HG03196 (cell line): Measurements from ENCODE around the gene CHKA.
"Not testable (repeated sequence)": the region's sequence is repeated elsewhere in the genome, so short reads cannot be mapped to it uniquely, and the experiment has no call there.

ENCODE experiments used
- ATAC-seq: cut with Tn5 transposase; IDR thresholded peaks from one replicate; pipeline ENCODE4 v1.9.1; 2021; ENCODE audit not compliant: unreplicated experiment

Gene CHKA

DNA sequence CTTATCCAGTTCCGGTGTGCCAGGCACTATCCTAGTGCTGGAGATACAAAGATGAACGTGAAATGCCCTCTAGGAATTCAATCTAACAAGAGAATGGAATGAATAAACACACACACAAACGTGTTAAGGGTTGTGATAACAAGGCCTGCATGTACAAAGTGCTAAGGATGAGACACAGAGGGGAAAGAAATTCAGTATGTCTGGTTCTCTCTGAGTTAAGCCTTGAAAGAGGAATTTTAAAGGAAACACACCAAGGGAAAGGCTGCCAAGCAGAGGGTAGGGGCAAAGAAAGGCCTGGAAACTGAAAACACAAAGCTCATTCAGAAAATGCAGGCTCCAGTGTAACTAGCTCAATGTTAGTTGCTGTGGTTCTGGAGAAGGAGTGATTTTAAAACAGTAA lies 4.2 kb downstream of the CHKA start:
- no peak for ATAC-seq

DNA sequence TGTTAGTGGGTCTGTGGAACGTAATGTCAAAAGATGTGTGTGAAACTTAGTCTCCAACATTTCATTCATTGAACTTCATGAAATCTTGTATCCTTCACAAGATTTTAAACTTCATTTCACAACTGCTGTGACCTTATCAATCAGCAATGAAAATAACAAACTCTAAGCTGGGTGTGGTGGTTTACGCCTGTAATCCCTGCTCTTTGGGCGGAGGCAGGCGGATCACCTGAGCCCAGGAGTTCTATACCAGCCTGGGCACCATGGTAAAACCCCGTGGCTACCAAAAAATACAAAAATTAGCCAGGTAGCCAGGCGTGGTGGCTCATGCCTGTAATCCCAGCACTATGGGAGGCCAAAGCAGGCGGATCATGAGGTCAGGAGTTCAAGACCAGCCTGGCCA lies 5.1 kb downstream of the CHKA start:
- ATAC-seq: no peak

DNA sequence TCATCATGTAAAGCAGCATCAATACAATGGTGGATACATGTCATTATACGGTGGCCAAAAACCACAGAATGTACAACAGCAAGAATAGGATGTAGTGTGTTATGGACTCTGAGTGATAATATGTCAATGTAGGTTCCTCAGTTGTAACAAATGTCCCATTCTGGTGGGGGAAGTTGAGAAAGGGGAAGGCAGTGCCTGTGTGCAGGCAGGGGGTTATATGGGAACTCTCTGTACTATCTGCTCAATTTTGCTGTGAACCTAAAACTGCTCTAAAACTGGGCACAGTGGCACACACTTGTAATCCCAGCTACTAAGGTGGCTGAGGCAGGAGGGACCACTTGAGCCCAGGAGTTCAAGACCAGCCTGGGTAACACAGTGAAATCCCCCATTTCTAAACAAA lies 5.9 kb downstream of the CHKA start:
- ATAC-seq: no peak

DNA sequence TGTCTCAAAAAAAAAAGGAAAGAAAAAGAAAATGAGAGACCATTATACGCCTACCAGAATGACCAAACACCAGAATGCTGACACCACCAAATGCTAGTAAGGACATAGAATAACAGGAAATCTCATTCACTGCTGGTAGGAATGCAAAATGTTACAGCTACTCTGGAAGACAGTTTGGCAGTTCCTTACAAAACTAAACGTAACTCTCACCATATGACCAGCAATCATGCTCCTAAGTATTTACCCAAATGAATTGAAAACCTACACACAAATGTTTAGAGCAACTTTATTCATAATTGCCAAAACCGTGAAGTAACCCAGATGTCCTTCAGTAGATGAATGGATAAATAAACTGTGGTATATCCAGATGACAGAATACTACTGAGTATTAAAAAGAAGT lies 7.2 kb downstream of the CHKA start:
- ATAC-seq: no peak

DNA sequence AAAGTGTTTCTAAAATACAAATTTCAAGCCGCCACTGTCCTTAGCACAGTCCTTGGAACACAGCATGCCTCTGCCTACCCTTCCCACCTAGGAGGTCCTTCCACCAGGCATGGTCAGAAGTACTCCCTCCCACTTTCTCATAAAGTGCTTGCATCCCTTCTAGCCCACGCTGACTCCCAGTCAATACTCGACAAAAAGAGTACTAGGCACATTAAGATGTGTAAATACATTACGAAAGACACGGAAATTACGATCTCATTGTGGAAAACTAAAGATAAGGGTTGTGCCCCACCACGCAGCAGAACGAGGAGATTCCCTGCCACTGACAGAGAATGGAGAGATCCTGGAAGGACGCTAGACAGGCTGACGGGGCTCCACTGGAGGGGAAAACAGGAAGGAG lies 13.5 kb downstream of the CHKA start:
- no peak for ATAC-seq

DNA sequence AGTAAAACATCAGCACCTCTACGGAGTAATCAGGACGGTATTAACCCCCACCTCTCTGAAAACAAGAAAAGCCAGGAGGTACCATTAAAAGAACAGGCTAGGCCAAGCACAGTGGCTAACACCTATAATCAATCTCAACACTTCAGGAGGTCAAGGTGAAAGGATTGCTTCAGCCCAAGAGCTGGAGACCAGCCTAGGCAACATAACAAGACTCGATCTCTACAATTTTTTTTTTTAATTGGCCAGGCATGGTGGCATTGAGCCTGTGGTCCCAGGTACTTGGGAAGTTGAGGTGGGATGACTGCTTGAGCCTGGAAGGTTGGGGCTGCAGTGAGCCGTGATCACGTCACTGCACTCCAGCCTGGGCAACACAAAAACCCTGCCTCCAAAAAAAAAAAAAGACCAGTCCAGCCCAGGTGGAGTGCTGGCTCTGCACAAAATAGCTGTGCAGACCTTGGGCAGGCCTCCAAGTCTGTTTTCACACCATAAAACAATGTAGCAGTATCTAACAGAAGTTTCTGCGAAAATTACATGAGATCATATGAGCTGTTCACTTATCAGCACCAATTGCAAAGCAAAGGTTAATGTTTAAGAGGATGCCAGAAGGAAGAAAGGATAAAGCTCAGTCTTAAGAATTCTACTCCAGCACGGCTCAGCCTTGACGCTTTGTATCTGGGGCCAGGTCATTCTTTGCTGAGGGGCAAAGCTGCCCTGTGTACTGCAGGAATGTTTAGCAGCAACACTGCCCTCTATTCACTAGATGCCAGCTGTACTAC lies 14.8 kb downstream of the CHKA start:
- ATAC-seq: no peak

DNA sequence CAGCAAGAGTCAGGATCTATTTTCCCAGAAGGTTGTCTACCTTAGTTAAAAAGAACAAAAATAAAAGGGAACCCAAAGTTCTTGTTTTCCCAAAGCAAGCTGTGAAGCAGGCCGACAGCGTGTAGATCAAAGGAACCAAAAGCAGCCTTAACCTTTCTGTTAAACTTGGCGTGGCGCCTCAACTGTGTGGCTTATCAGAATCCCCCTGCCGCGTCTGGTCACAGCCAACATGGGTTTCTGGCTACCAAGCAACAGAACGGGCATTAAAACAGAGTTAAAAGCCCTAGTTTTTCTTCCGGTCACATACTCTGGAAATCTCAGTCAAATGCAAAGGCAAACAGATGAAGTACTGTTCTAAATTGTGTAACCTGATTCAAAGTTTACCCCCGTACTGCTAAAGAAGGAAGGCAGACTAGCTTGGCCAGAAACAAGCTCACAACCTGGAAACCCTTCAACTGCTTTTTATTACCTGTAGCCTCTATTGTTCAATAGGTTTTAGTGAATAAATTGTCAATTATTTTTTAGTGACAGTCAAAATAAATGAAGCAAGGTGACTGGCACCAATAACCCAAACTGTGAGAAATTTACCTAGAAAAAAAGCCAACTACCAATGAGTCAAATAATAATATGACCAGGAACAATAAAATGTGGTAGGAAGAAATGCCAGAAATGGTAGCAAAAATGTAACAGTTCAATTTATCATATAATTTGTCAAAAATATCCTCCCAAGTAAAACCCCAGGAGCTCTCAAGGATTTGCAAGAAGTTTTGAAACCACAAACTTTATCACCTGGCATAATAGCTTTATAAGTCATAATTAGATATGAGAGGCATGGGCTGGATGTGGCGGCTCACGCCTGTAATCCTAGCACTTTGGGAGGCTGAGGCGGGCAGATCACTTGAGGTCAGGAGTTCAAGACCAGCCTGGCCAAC lies 21.4 kb downstream of the CHKA start:
- no peak for ATAC-seq

DNA sequence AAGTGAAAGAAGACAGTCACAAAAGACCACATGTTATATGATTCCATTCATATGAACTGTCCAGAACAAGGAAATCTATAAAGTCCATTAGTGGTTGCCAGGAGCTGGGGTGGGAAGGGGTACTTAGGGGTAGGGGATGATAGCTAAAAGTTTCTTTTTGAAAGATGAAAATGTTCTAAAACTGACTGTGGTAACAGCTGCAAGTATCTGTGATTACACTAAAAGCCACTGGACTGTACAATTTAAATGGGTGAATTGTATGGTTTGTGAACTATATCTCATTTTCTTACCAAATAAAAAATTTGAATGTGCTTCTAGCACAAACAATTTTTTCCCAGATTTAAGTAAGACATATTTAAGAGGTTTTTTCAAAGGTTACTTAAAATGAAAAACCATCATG lies 22.1 kb downstream of the CHKA start:
- ATAC-seq: no peak

DNA sequence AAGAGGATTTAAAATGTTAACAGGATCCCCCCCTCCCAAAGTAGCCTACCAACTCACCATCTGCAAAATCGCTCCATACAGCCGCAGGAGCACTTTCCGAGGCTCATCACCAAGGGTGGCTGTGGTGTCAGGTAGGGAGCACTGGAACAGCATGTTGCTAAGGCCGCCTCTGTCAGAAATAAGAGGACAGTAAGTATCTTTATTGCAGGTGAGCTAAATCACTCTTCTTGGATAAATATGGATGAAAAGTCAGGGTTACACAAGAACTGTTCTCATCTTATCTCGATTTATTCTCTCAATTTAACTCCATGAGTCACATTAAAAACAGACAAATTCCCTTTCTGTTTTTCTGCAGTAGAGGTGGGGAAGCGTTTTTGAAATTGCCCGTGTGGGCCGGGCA lies 24.2 kb downstream of the CHKA start:
- ATAC-seq: no peak

DNA sequence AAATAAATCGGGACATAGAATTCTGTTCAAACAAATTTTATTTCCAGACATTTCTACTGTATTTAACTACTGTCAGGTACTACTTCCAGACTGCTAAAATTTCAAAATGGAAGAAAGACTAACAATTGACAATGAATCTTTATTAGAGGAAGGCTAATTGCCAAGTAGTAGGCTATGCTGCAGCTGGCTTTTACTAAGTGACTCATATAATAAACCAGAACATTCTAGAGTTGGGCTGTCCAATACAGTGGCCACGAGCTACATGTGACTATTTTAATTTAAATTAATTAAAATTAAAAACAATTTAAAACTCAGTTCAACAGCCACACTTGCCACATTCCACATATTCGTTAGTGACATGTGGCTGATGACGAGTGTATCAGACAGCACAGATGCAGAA lies 27.6 kb downstream of the CHKA start:
- no peak for ATAC-seq

DNA sequence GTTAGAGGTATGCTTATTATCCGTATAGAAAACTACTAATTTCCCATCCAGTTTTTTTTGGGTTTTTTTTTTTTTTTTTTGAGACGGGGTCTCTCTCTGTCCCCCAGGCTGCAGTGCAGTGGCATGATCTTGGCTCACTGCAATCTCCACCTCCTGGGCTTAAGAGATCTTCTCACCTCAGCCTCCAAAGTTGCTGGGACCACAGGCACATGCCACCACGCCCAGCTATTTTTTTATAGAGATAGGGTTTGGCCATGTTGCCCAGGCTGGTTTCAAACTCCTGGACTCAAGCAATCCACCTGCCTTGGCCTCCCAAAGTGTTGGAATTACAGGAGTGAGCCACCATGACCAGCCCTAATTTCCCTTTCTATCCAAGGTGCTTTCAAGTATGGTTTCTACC lies 28.2 kb downstream of the CHKA start:
- not testable (repeated sequence) for ATAC-seq

DNA sequence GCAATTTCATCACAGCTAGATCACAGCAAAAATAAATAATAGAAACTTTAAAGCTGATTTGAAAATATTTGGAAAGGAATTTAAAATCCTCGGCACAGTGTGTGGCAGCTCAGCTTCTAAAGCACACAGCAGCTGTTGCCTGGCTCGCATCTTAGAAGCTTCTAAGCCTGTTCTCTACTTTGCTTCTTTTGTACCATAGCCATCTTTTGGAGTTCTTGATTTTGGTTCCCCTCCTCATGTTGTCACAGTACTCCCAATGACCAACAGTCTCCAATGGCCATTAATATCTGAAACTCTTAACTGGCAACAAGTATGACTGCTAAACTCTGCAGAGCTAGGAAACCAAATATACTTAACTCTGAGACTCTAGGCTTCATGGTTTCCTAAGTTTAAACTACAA lies 28.8 kb downstream of the CHKA start:
- no peak for ATAC-seq

DNA sequence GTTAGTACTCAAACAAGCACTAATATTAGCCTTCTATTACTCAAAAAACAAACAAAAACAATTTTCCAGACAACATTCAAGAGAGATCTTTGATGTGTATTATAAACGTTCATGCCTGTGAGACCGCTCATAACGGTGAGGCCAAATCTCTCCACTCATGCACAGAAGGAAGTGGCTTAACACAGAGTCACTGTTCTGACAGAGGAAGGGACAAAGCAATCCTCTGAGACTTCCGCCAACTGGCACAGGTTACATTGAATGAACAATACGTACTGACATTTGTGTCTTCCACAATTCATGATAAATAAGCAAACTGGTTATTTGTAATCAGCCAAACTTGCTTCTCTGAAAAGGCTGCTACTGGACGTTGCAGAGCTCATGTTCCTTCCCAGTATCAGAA lies 30.5 kb downstream of the CHKA start:
- no peak for ATAC-seq

DNA sequence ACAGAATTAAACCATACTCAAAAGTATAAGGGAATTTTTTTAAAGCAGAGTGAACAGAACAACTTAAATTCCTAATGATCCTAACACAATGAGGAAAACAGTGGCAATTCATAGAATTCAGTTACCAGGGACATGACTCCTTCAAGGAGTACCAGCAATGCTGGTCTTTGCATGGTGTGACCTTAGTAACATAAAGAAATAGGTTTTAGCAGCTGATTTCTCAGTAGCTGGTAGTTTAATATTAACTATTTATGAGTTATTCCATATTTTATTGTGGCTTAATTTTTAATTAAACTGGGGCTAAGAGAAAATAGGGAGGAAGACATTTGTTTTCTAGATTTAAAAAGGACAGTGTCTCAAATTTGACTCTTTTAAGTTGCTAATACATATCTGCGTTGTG lies 30.9 kb downstream of the CHKA start:
- ATAC-seq: no peak

DNA sequence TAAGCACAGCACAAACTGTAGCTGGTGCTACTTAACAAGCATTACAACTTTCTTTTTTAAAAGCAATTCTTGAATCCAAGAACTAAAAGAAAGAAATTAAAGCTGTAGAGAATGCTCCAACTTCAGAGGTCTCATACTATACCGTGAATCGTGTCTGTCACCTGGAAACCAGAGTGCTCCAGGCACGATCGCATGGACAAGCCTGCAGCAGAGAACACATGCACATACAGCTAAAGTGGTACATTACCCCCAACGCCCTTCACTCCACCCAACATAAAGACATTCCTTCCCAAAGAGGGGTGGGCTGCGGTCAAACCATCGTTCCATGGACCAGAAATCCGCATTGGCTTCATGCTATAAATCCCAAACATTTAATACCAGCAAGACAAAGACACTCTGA lies 31.5 kb downstream of the CHKA start:
- no peak for ATAC-seq

DNA sequence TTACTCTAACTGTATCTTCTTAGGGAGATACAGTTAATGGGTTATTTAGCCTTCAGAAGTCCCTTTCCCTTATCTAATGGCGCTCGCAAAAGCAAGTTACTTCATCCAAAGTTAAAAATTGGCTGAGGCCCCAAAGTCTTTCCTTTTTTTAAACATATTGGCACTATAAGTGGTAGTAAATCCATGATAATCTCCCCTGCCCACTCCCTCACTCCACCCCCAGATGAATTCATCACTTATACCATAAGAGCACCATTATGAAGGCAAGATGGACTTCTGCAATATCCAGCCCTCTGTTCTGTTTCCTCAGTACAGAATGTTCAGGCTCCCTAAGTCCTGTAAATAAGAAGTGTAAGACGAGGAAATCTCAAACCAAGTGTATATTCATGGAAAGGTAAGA lies 37.7 kb downstream of the CHKA start:
- no peak for ATAC-seq

DNA sequence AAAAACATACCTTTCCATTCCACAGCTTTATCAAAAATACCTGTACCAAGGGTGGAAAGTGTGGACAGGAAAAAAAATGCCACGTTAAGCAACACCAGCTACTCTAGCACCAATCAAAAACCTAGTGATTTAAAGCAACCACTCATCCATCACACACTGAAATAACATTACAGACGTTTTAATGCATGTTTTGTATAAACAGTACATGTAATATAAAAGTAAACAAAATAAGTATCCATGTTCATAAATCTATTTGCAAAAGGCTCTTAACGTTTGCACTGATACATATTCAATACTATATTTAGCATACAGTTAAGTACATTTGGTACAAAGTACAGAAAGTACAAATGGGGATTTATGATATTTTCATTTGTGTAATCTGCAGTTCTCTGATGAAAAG lies 38.7 kb downstream of the CHKA start:
- ATAC-seq: no peak

DNA sequence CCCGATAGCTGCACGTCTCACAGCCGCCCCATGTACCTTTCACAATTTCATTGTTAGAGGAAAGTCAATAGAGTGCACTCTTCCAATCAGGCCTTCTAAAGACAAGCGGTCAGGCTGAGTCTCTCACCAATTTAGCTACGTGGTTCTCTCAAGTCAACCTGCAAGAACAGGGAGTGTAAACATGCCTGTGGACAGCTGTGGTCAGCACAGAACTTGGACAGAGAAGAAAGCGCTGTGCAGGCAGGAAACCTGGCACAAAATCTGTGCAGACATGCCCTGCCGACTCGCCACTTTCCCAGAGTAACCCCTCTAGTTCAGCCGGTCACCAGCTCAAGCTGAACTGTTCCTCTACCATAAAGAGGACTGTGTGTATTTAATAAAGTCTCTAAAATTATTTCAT lies 39.5 kb downstream of the CHKA start:
- ATAC-seq: no peak

DNA sequence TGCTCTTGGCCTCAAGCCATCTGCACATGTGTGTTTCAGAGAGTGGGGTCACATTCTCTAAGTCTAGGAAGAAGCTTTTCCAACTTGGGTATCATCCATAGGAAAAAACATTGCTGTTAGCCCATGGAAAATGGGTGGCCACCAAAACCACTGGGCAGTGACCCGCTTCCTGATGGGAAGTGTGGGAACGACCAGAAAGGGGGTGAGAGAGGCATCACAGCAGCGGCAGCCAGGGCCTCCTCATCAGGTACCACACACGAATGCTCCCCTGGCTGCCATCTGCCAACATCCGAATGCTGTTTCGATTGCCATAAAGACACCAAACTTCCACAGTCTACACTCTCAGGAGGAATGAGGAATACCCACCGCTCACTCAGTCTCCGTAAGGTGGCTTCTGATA lies 40.3 kb downstream of the CHKA start:
- ATAC-seq: no peak

DNA sequence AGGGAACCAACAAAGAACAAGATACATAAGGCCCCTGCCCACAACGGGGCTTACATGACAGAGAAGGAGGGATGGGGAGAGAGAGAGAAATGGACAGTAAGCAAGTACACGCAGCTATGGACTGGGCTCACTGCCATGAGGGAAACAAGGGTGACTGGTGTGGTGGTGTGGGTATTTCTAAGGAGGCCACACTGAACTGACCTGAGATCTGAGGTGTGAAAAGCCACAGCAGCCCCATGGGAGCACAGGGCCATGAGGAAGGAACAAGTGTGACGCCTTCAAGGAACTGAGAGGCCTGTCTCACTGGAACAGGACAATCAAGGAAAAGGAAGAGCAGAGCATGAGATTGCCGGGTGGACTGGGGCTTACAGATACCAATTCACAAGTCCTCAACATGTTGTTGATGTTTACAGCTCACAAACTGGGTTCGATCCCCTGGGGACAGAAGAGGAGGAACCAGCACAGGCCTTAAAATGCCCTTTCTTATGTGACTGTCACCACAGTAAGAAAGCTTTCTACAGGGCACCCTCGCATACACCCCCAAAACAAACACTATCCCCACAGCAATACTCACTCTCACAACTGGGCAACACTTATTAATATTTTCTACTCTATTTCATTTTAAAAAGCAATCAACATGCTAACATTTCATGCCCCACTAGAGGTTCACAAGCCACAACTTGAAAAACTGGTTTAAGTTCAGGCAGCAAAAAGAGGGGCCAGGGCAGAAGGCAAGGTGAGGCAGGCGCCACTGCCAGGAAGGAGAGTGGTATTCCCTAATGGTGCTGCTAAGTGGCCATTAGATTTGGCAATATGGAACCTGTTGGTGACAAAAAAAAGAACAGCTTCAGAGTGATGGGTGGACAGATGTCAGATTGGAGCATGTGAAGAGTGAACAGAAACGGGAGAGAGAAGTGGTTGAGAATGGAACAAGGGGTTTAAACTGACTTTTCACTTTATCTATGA lies 43.3 kb downstream of the CHKA start:
- ATAC-seq: peak; percentile 58

DNA sequence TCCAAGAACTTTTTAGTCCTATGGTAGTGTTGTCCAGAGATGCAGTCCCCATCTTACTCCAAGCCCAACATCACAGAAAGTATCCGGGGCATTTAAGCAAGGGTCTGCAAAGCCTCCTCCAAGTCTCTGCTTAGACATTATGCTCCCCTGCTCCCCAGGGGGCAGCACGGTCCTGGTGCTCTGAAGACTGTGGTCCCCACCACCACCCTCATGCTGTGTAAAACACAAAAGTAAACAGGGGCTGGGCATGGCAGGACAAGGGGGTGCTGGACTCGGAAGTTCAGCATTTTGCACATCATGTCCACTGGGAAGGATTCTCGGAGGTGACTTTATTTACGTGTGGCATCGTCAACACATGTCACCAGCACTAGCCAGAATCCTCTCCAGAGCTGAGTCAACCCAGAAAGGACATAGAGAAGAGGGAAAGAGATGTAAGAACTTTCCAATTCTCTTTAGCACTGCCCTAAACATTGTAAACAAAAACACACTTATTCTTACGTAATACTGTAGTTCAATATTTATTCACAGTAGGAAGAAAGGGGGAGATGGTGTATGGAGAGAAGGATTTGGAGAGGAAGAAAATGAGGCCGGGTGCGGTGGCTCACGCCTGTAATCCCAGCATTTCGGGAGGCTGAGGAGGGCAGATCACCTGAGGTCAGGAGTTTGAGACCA lies 44.7 kb downstream of the CHKA start:
- no peak for ATAC-seq
